Sigmoid colon (tissue), 4 donors: ENCODE data around the gene ECSIT.

Experiments
- EP300 ChIP-seq, 4 donors: sonication (generic); formaldehyde crosslinking; IDR thresholded peaks; one replicate each; pipeline ENCODE4 v1.6.1; 2017; ENCODE audit warnings: antibody characterized with exemption in 4 of 4
- POLR2A ChIP-seq, 2 donors: fragments of 450-650 bp; IDR thresholded peaks; one replicate each; pipeline ENCODE4 v1.6.1; 2016; ENCODE audit warnings: antibody characterized with exemption in 2 of 2, mild to moderate bottlenecking in 2 of 2, moderate library complexity in 2 of 2
- POLR2AphosphoS5 ChIP-seq, 4 donors: sonication (generic); formaldehyde crosslinking; IDR thresholded peaks; one replicate each; pipeline ENCODE4 v1.6.1; 2017; ENCODE audit warnings: antibody characterized with exemption in 4 of 4
- TF ChIP-seq, protein P1 (sequence below), 4 experiments: fragments of 450-650 bp in 3 of 4; fragments of 200-600 bp in 1 of 4; IDR thresholded peaks; one replicate each; pipeline ENCODE4 v1.5.1; 2016 to 2019; ENCODE audit warnings: antibody characterized with exemption in 4 of 4, mild to moderate bottlenecking in 3 of 4, moderate library complexity in 2 of 4

DNA sequence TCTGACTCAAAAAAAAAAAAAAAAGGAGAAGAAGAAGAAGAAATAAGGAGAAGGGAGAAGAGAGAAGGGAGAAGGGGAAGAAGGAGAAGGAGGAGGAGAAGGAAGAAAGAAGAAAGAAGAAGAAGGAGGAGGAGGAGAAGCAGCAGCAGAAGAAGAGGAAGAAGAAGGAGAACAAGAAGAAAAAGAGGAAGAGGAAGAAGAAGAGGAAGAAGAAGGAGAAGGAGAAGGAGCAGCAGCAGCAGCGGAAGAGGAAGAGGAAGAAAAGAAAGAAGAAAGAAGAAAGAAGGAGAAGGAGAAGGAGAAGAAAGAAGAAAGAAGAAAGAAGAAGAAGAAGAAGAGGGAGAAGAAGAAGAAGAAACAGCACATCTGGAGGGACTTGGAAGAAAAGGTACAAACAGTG lies 5.6 kb upstream of the ECSIT start:
- TF ChIP-seq, protein P1, sequence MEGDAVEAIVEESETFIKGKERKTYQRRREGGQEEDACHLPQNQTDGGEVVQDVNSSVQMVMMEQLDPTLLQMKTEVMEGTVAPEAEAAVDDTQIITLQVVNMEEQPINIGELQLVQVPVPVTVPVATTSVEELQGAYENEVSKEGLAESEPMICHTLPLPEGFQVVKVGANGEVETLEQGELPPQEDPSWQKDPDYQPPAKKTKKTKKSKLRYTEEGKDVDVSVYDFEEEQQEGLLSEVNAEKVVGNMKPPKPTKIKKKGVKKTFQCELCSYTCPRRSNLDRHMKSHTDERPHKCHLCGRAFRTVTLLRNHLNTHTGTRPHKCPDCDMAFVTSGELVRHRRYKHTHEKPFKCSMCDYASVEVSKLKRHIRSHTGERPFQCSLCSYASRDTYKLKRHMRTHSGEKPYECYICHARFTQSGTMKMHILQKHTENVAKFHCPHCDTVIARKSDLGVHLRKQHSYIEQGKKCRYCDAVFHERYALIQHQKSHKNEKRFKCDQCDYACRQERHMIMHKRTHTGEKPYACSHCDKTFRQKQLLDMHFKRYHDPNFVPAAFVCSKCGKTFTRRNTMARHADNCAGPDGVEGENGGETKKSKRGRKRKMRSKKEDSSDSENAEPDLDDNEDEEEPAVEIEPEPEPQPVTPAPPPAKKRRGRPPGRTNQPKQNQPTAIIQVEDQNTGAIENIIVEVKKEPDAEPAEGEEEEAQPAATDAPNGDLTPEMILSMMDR (IDR thresholded peaks at IDR 0.05): no peak
- TF ChIP-seq POLR2A (IDR thresholded peaks at IDR 0.05): no peak
- TF ChIP-seq POLR2AphosphoS5 (IDR thresholded peaks at IDR 0.05): no peak
- TF ChIP-seq EP300 (IDR thresholded peaks at IDR 0.05): no peak
